Measurements from ENCODE around the gene MAML3. TPM values are rescaled to one million over a fixed set of nuclear protein-coding genes. Genes with fewer than 3 reads are reported as not detected.

MAML3 gene
- total RNA-seq, 6 donors from 2014 or later, result 9.6 to 31.4 (median 14.5) TPM

DNA sequence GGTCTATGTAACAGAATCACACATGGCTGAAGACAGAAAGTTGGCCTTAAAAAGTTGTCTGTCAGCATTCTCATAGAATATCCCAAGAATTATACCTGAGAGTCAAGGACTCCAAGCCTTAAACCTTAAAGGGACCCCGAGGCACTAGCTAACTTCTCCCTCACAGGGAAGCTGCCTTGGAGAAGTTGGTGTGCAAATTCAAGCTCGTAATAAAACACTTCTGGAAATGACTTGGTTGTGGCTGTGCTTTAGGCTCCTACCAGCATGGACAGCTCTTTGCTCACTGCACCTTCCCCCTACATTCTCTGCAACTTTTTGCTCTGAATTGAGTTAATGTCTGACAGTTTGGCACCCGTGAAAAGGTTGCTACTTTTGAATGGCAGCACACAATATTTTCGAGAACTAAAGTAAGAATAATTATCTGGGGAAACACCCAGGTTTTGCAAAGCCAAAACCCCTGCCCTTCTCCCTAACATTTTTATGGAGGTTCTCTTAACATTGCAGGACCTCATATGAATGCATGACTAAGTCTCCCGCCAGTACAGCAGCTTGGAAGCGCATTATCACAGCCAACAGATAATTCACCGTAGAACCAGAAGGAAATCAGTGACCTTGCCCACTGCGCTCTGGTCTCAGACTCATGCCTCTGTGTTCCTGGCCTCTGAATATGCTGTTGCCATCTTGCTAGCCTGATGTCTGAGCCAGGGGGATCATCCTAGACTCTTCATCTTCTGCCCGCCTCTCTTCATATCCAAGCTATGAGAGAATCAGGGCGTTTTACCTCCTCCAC lies 397.4 kb downstream of the MAML3 start:
- Histone ChIP-seq H3K9me3 (no peaks in the 10 kb centered on the region), H3K36me3 (no peaks in the 10 kb centered on the region), H3K27ac (no peak overlapping the region), H3K4me1 (peaks cover under 1 to 8% (median 3%) of the 10 kb centered on the region in 4 donors), H3K4me3 (no peak overlapping the region), H3K27me3 (no peaks in the 10 kb centered on the region)
- WGBS, 2 donors, result 79 to 88% methylated on average over 10 of the region's 10 CpGs
- TF ChIP-seq POLR2A (IDR thresholded peaks at IDR 0.05) (no peak), EP300 (IDR thresholded peaks at IDR 0.05) (no peak), POLR2AphosphoS5 (IDR thresholded peaks at IDR 0.05) (no peak)
- TF ChIP-seq, protein P1, sequence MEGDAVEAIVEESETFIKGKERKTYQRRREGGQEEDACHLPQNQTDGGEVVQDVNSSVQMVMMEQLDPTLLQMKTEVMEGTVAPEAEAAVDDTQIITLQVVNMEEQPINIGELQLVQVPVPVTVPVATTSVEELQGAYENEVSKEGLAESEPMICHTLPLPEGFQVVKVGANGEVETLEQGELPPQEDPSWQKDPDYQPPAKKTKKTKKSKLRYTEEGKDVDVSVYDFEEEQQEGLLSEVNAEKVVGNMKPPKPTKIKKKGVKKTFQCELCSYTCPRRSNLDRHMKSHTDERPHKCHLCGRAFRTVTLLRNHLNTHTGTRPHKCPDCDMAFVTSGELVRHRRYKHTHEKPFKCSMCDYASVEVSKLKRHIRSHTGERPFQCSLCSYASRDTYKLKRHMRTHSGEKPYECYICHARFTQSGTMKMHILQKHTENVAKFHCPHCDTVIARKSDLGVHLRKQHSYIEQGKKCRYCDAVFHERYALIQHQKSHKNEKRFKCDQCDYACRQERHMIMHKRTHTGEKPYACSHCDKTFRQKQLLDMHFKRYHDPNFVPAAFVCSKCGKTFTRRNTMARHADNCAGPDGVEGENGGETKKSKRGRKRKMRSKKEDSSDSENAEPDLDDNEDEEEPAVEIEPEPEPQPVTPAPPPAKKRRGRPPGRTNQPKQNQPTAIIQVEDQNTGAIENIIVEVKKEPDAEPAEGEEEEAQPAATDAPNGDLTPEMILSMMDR (IDR thresholded peaks at IDR 0.05), result no peak
- no peak for DNase-seq
- ATAC-seq (ENCODE audit: low FRiP score in 2 of 2), result no peak

- Histone ChIP-seq H3K27me3 (no peaks in the 10 kb centered on the region), H3K4me1 (no peaks in the 10 kb centered on the region), H3K36me3 (no peaks in the 10 kb centered on the region), H3K9me3 (no peaks in the 10 kb centered on the region), H3K4me3 (no peak overlapping the region), H3K27ac (no peak overlapping the region)
- DNase-seq (no peak), ATAC-seq (ENCODE audit: low FRiP score in 2 of 2) (no peak)
- WGBS, 2 donors, result 89 to 91% methylated on average over 12 of the region's 12 CpGs
- no peak for TF ChIP-seq POLR2A (IDR thresholded peaks at IDR 0.05)
- TF ChIP-seq, protein P1 (IDR thresholded peaks at IDR 0.05), result no peak
- TF ChIP-seq POLR2AphosphoS5 (IDR thresholded peaks at IDR 0.05), result no peak
- no peak for TF ChIP-seq EP300 (IDR thresholded peaks at IDR 0.05)
Measured at GRCh38 chr4:139754938-139755337, 399.0 kb downstream of the MAML3 start.

- no peaks in the 10 kb centered on the region for H3K27me3 ChIP-seq
- no peaks in the 10 kb centered on the region for H3K36me3 ChIP-seq
- TF ChIP-seq, protein P1 (IDR thresholded peaks at IDR 0.05), result no peak
- no peak for TF ChIP-seq EP300 (IDR thresholded peaks at IDR 0.05)
- TF ChIP-seq POLR2A (IDR thresholded peaks at IDR 0.05), result no peak
- no peak for TF ChIP-seq POLR2AphosphoS5 (IDR thresholded peaks at IDR 0.05)
- no peak overlapping the region for H3K27ac ChIP-seq
- ATAC-seq (ENCODE audit: low FRiP score in 2 of 2) (no peak), DNase-seq (no peak)
- no peaks in the 10 kb centered on the region for H3K4me1 ChIP-seq
- 88 to 95% methylated on average over 3 of the region's 3 CpGs for WGBS, 2 donors
- no peak overlapping the region for H3K4me3 ChIP-seq
- no peaks in the 10 kb centered on the region for H3K9me3 ChIP-seq
Measured at GRCh38 chr4:139753686-139754085, 400.3 kb downstream of the MAML3 start.

GRCh38 chr4:139749835-139750498 lies 404.0 kb downstream of the MAML3 start:
- DNase-seq, result no peak
- 90 to 93% methylated on average over 4 of the region's 4 CpGs for WGBS, 2 donors
- Histone ChIP-seq H3K4me3 (no peak overlapping the region), H3K4me1 (no peaks in the 10 kb centered on the region), H3K36me3 (no peaks in the 10 kb centered on the region), H3K27me3 (no peaks in the 10 kb centered on the region), H3K27ac (no peak overlapping the region), H3K9me3 (no peaks in the 10 kb centered on the region)
- TF ChIP-seq, protein P1 (IDR thresholded peaks at IDR 0.05), result no peak
- TF ChIP-seq POLR2AphosphoS5 (IDR thresholded peaks at IDR 0.05), result no peak
- TF ChIP-seq EP300 (IDR thresholded peaks at IDR 0.05), result no peak
- TF ChIP-seq POLR2A (IDR thresholded peaks at IDR 0.05), result no peak
- no peak for ATAC-seq (ENCODE audit: low FRiP score in 2 of 2)

Measured in upper lobe of left lung (tissue), 6 donors.